Measurements from ENCODE around the gene CARD11. TPM values are rescaled to one million over a fixed set of nuclear protein-coding genes. Genes with fewer than 3 reads are reported as not detected.

The CARD11 gene
- total RNA-seq, 2 donors from 2014 or later, result 3.7 to 4.4 TPM

DNA sequence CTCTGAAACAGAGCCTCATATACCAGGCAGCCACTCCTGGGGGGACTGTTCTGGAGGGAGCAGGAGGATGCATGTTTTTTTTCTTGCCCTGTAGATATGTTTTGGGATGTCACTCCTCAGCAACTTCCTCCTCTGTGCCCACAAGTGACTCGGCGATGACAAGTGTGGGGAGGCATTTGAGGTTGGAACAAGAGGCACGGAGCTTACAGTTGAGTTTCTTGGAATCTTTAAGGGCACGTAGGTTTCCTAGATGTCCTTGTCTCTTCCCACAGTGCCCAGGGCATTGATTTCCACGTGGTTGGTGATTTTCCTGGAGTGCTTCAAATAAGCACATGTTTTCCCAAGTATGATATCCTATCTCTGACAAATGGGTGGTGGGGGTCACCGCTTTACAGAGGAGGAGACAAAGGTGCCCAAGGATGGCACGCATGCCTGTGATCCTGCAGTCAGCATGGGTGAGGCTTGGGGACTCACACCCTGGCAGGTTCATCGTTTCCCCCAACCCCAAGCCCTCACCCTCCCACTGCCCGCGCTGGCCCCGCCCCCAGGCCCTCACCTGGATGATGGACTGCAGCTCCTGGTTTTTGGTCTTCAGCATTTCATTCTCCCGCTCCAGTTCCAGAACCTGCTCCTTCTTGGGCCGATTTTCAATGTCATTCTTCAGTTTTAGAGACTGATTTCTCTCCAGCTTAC is 104.3 kb downstream of the CARD11 start:
- no peaks in the 10 kb centered on the region for H3K36me3 ChIP-seq
- no peak overlapping the region for H3K4me3 ChIP-seq
- ATAC-seq (ENCODE audit: insufficient number of reproducible peaks, low FRiP score, low read depth), result no peak
- no peak overlapping the region for H3K27ac ChIP-seq
- H3K4me1 ChIP-seq (ENCODE audit: control insufficient read depth in 1 of 2, low read depth in 2 of 2), result no peaks in the 10 kb centered on the region
- no peaks in the 10 kb centered on the region for H3K27me3 ChIP-seq (replicated peaks; ENCODE audit: insufficient read depth)
- no peak for DNase-seq (ENCODE audit: low spot score)
- H3K9me3 ChIP-seq, result no peaks in the 10 kb centered on the region
- TF ChIP-seq, protein P1, sequence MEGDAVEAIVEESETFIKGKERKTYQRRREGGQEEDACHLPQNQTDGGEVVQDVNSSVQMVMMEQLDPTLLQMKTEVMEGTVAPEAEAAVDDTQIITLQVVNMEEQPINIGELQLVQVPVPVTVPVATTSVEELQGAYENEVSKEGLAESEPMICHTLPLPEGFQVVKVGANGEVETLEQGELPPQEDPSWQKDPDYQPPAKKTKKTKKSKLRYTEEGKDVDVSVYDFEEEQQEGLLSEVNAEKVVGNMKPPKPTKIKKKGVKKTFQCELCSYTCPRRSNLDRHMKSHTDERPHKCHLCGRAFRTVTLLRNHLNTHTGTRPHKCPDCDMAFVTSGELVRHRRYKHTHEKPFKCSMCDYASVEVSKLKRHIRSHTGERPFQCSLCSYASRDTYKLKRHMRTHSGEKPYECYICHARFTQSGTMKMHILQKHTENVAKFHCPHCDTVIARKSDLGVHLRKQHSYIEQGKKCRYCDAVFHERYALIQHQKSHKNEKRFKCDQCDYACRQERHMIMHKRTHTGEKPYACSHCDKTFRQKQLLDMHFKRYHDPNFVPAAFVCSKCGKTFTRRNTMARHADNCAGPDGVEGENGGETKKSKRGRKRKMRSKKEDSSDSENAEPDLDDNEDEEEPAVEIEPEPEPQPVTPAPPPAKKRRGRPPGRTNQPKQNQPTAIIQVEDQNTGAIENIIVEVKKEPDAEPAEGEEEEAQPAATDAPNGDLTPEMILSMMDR (IDR thresholded peaks at IDR 0.05), result no peak

DNA sequence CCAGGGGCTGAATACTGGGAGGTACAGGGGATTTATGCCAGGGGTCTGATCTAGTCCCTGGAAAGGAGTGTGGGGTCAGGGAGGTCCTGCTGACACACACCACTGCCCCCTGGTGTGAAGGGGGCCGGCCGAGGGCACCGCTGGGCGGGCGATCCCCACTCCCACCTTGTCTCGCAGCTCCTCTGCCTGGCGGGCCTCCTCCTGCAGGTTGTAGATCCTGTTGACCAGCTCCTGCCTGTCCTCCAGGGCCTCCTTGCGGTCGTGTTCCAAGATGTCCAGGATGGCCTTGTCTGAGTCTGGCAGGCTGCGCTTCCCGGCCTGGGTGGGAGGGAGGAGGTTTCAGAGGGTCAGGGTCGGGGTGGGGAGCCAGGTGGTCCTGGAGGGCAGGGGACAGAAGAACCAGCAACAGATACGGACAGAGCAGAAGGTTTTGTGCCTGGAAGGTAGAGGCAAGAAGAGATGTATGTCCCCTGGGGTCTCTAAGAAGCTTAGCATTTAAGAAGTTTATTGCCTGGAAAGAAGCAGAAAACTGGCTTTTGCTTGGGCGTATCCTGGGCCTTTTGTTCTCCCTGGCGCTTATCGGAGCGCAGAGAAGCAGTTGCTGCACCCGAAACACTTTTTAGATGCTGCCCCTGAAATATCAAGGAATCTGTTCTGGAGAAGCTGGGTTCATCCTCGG is 105.0 kb downstream of the CARD11 start:
- H3K4me1 ChIP-seq (ENCODE audit: control insufficient read depth in 1 of 2, low read depth in 2 of 2), result no peaks in the 10 kb centered on the region
- H3K9me3 ChIP-seq, result no peaks in the 10 kb centered on the region
- no peak overlapping the region for H3K27ac ChIP-seq
- H3K36me3 ChIP-seq, result no peaks in the 10 kb centered on the region
- no peak for DNase-seq (ENCODE audit: low spot score)
- no peak overlapping the region for H3K4me3 ChIP-seq
- TF ChIP-seq, protein P1 (IDR thresholded peaks at IDR 0.05), result no peak
- ATAC-seq (ENCODE audit: insufficient number of reproducible peaks, low FRiP score, low read depth), result no peak
- no peaks in the 10 kb centered on the region for H3K27me3 ChIP-seq (replicated peaks; ENCODE audit: insufficient read depth)

DNA sequence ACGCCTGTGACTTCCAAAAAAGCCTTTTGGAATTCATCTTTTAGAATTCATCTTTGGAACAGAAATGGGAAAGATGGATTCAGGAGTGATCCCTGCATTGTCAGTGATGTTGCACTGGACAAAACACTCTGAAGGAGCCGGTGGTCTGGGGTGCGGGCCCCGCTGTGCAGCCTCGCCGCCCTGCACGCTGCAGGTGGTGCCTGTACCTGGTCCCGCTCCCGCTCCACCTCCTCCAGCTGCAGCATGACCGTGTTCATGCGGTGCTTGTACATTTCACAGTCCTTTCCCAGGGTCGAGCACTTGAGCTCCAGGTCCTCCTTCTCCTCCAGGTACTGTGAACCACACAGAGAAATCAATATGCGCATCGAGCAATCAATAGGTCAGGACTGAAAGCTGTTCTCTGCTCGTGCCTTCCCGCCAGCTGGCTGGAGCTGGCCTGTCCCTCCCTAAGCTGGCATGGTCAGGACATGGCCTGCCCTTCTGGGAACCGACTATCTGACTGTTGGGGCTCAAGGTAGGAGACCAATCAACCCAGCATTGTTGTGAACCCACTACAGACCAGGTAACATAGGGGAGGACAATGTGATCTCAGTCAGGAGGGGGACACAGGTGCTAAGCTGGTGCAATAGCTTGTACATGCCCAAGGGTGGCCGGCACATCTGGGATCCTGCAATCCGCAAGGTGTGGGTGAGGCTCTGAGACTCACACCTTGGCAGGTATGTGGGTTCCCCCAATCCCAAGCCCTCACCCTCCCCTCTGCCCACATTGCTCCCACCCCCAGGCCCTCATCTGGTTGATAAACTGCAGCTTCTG is 105.8 kb downstream of the CARD11 start:
- TF ChIP-seq, protein P1 (IDR thresholded peaks at IDR 0.05), result no peak
- H3K27ac ChIP-seq, result no peak overlapping the region
- no peak overlapping the region for H3K4me3 ChIP-seq
- ATAC-seq (ENCODE audit: insufficient number of reproducible peaks, low FRiP score, low read depth) (no peak), DNase-seq (ENCODE audit: low spot score) (no peak)
- no peaks in the 10 kb centered on the region for H3K4me1 ChIP-seq (ENCODE audit: control insufficient read depth in 1 of 2, low read depth in 2 of 2)
- no peaks in the 10 kb centered on the region for H3K36me3 ChIP-seq
- H3K27me3 ChIP-seq (replicated peaks; ENCODE audit: insufficient read depth), result no peaks in the 10 kb centered on the region
- no peaks in the 10 kb centered on the region for H3K9me3 ChIP-seq

DNA sequence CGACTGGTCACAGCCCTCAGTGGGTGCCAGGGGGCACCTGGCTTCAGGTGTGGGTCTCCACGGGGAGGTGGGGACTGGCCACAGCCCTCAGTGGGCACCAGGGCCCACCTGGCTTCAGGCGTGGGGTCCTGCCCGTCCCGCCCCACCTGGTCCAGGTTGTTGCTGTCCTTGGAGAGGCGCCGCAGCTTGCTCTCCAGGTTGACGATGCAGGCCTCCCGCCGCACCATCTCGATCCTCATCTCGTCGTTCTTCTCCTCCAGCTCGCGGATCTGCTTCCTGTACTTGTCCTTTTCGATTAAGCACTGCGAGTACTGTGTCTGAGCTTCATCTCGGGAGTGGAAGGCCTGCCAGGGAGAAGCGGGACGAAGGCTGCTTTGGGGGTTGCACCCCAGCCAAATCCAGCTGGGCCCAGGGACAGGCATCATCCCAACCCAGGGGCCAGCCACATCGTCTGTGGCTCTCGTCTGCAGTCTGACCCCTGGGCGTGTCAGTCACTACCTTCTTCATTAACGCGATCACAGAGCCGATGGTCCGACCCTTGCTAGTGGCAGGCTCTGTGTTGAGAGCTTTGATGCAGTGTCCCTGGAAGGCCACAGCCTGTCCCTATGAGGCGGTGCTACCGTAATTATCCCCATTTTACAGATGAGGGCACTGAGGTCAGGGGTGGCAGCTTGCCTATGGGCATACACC is 106.6 kb downstream of the CARD11 start:
- H3K4me3 ChIP-seq, result no peak overlapping the region
- TF ChIP-seq, protein P1 (IDR thresholded peaks at IDR 0.05), result no peak
- DNase-seq (ENCODE audit: low spot score) (no peak), ATAC-seq (ENCODE audit: insufficient number of reproducible peaks, low FRiP score, low read depth) (no peak)
- H3K4me1 ChIP-seq (ENCODE audit: control insufficient read depth in 1 of 2, low read depth in 2 of 2), result no peaks in the 10 kb centered on the region
- no peaks in the 10 kb centered on the region for H3K9me3 ChIP-seq
- H3K27ac ChIP-seq, result no peak overlapping the region
- no peaks in the 10 kb centered on the region for H3K36me3 ChIP-seq
- H3K27me3 ChIP-seq (replicated peaks; ENCODE audit: insufficient read depth), result no peaks in the 10 kb centered on the region
